Neuronal stem cell (in vitro differentiated cells): ENCODE measurements around the gene KAZN.

Source experiments
- DNase-seq: peaks from one replicate; pipeline ENCODE4 v3.0.0-alpha.2; 2013; ENCODE audit warnings: low spot score
- H2AFZ ChIP-seq: one replicate; pipeline ENCODE4 v1.6.1; 2013; ENCODE audit warnings: mild to moderate bottlenecking, low read length, inconsistent platforms
- H2AK5ac ChIP-seq: 2 replicates; pipeline ENCODE4 v1.6.1; 2013; ENCODE audit warnings: low read depth, mild to moderate bottlenecking, inconsistent platforms, low read length, moderate library complexity, mixed read lengths
- H2BK120ac ChIP-seq: 2 replicates; pipeline ENCODE4 v1.6.1; 2013; ENCODE audit warnings: low read depth, mild to moderate bottlenecking, inconsistent platforms, low read length, moderate library complexity, mixed read lengths
- H2BK12ac ChIP-seq: one replicate; pipeline ENCODE4 v1.6.1; 2013; ENCODE audit warnings: low read length, inconsistent platforms
- H2BK15ac ChIP-seq: 2 replicates; pipeline ENCODE4 v1.6.1; 2013; ENCODE audit warnings: mild to moderate bottlenecking, low read length, inconsistent platforms, mixed read lengths
- H2BK5ac ChIP-seq: one replicate; pipeline ENCODE4 v1.6.1; 2013; ENCODE audit warnings: inconsistent platforms, mild to moderate bottlenecking, low read length, moderate library complexity
- H3K14ac ChIP-seq: one replicate; pipeline ENCODE4 v1.6.1; 2013; ENCODE audit warnings: low read length, inconsistent platforms
- H3K18ac ChIP-seq: 2 replicates; pipeline ENCODE4 v1.6.1; 2013; ENCODE audit warnings: low read length, inconsistent platforms
- H3K23ac ChIP-seq: 2 replicates; pipeline ENCODE4 v1.6.1; 2013; ENCODE audit warnings: low read depth, mild to moderate bottlenecking, mixed read lengths, low read length, inconsistent platforms; ENCODE audit not compliant: poor library complexity
- H3K27ac ChIP-seq: replicated peaks from 3 replicates; pipeline ENCODE4 v1.5.1; 2013; ENCODE audit warnings: low read length, inconsistent platforms
- H3K27me3 ChIP-seq, 3 experiments: 2 replicates each; pipeline ENCODE4 v1.6.1; 2013; ENCODE audit warnings: low read length in 3 of 3, mild to moderate bottlenecking in 2 of 3, inconsistent platforms in 1 of 3, low read depth in 1 of 3, mixed read lengths in 1 of 3, moderate library complexity in 1 of 3; ENCODE audit not compliant: control insufficient read depth in 3 of 3, insufficient read depth in 3 of 3
- H3K36me3 ChIP-seq, 2 donors: replicated peaks in 1 of 2; 2 replicates each; pipeline ENCODE4 v1.6.1; 2013; ENCODE audit warnings: low read length in 2 of 2; ENCODE audit not compliant: control insufficient read depth in 2 of 2, insufficient read depth in 2 of 2
- H3K4ac ChIP-seq: 2 replicates; pipeline ENCODE4 v1.6.1; 2013; ENCODE audit warnings: inconsistent platforms, mild to moderate bottlenecking, low read length, moderate library complexity
- H3K4me1 ChIP-seq, 2 donors: 1 replicate in 1 of 2; 2 replicates in 1 of 2; pipeline ENCODE4 v1.6.1; 2013; ENCODE audit warnings: low read length in 2 of 2, low read depth in 1 of 2; ENCODE audit not compliant: control insufficient read depth in 2 of 2, insufficient read depth in 1 of 2
- H3K4me2 ChIP-seq: one replicate; pipeline ENCODE4 v1.6.1; 2013; ENCODE audit warnings: mild to moderate bottlenecking, low read length, inconsistent platforms; ENCODE audit not compliant: insufficient read depth, poor library complexity, severe bottlenecking
- H3K4me3 ChIP-seq, 2 donors: 2 replicates each; pipeline ENCODE4 v1.5.1; 2013; ENCODE audit warnings: low read length in 2 of 2, mild to moderate bottlenecking in 2 of 2, inconsistent platforms in 1 of 2, moderate library complexity in 1 of 2
- H3K79me1 ChIP-seq: one replicate; pipeline ENCODE4 v1.6.1; 2013; ENCODE audit warnings: low read depth, mild to moderate bottlenecking, inconsistent platforms, low read length, moderate library complexity
- H3K9ac ChIP-seq: one replicate; pipeline ENCODE4 v1.6.1; 2013; ENCODE audit warnings: mild to moderate bottlenecking, low read depth, low read length, inconsistent platforms; ENCODE audit not compliant: poor library complexity
- H3K9me3 ChIP-seq, 2 donors: replicated peaks in 1 of 2; 2 replicates each; pipeline versions ENCODE3 to v1.6.1; 2013; ENCODE audit warnings: low read length in 2 of 2, mild to moderate bottlenecking in 2 of 2, inconsistent platforms in 1 of 2, low read depth in 1 of 2, mixed read lengths in 1 of 2, moderate library complexity in 1 of 2; ENCODE audit not compliant: control insufficient read depth in 2 of 2, insufficient read depth in 1 of 2
- H4K8ac ChIP-seq: one replicate; pipeline ENCODE4 v1.6.1; 2013; ENCODE audit warnings: low read depth, mild to moderate bottlenecking, inconsistent platforms, low read length, moderate library complexity
- H4K91ac ChIP-seq: one replicate; pipeline ENCODE4 v1.6.1; 2013; ENCODE audit warnings: low read length, low read depth, mild to moderate bottlenecking, inconsistent platforms; ENCODE audit not compliant: poor library complexity
- WGBS, 2 donors: extraction: QIAGEN DNeasy Blood & Tissue Kit; methylation state at CpG; one replicate each; pipeline ENCODE4 v1.1.7; 2013; ENCODE audit warnings: missing lambda C conversion rate in 2 of 2, mixed read lengths in 1 of 2; ENCODE audit not compliant: insufficient read length in 2 of 2, insufficient replicate concordance in 1 of 2; ENCODE audit errors: extremely low coverage in 2 of 2; 5-methylcytosine and 5-hydroxymethylcytosine counted together

Gene KAZN

GRCh38 chr1:15016526-15016925, 418.0 kb downstream of the KAZN start:
- Histone ChIP-seq H2BK120ac (no peak overlapping the region), H2AFZ (no peak overlapping the region), H3K4me2 (no peak overlapping the region), H3K9me3 (no peaks in the 10 kb centered on the region), H3K14ac (no peak overlapping the region), H2BK12ac (no peak overlapping the region), H3K23ac (no peak overlapping the region), H3K27me3 (no peaks in the 10 kb centered on the region), H4K8ac (no peak overlapping the region), H3K4me3 (no peak overlapping the region), H3K18ac (no peak overlapping the region), H2BK15ac (no peak overlapping the region), H4K91ac (no peak overlapping the region), H3K36me3 (peaks cover 0 to 4% of the 10 kb centered on the region in 2 donors), H3K4ac (no peak overlapping the region), H2BK5ac (no peak overlapping the region), H2AK5ac (no peak overlapping the region), H3K27ac (no peak overlapping the region), H3K79me1 (peaks cover 2% of the 10 kb centered on the region), H3K9ac (no peak overlapping the region), H3K4me1 (peaks cover 0 to 5% of the 10 kb centered on the region in 2 donors)
- no peak for DNase-seq
- no CpG with 5 or more reads among the region's 10 CpGs for WGBS, 2 donors

GRCh38 chr1:15017120-15017519, 418.6 kb downstream of the KAZN start:
- Histone ChIP-seq H2BK120ac (no peak overlapping the region), H3K79me1 (peaks cover 2% of the 10 kb centered on the region), H3K27ac (no peak overlapping the region), H3K9me3 (no peaks in the 10 kb centered on the region), H3K9ac (no peak overlapping the region), H3K23ac (no peak overlapping the region), H3K18ac (no peak overlapping the region), H3K14ac (no peak overlapping the region), H2AFZ (no peak overlapping the region), H3K4ac (no peak overlapping the region), H3K27me3 (no peaks in the 10 kb centered on the region), H3K36me3 (peaks cover 0 to 4% of the 10 kb centered on the region in 2 donors), H2BK12ac (no peak overlapping the region), H3K4me3 (no peak overlapping the region), H4K91ac (no peak overlapping the region), H3K4me1 (peaks cover 0 to 2% of the 10 kb centered on the region in 2 donors), H3K4me2 (no peak overlapping the region), H2BK5ac (no peak overlapping the region), H2BK15ac (no peak overlapping the region), H4K8ac (no peak overlapping the region), H2AK5ac (no peak overlapping the region)
- WGBS, 2 donors = no CpG with 5 or more reads among the region's 7 CpGs
- no peak for DNase-seq

- no peak overlapping the region for H3K4me3 ChIP-seq
- H3K4me1 ChIP-seq = peaks cover 0 to 8% of the 10 kb centered on the region in 2 donors
- no peak overlapping the region for H3K4ac ChIP-seq
- no peak overlapping the region for H2BK120ac ChIP-seq
- no peak overlapping the region for H4K91ac ChIP-seq
- H3K27ac ChIP-seq = no peak overlapping the region
- no peak overlapping the region for H3K4me2 ChIP-seq
- peaks cover 0 to 4% of the 10 kb centered on the region in 2 donors for H3K36me3 ChIP-seq
- no peak overlapping the region for H2AK5ac ChIP-seq
- H2BK5ac ChIP-seq = no peak overlapping the region
- H3K18ac ChIP-seq = no peak overlapping the region
- no peak overlapping the region for H3K9ac ChIP-seq
- H3K14ac ChIP-seq = no peak overlapping the region
- no peaks in the 10 kb centered on the region for H3K79me1 ChIP-seq
- H3K23ac ChIP-seq = no peak overlapping the region
- no CpG with 5 or more reads among the region's 4 CpGs for WGBS, 2 donors
- no peak overlapping the region for H2AFZ ChIP-seq
- no peak overlapping the region for H2BK15ac ChIP-seq
- no peak overlapping the region for H4K8ac ChIP-seq
- DNase-seq = no peak
- H3K27me3 ChIP-seq = no peaks in the 10 kb centered on the region
- H2BK12ac ChIP-seq = no peak overlapping the region
- H3K9me3 ChIP-seq = no peaks in the 10 kb centered on the region
These were observed 420.3 kb downstream of the KAZN start for GRCh38 chr1:15018767-15019166.

- Histone ChIP-seq H3K18ac (no peak overlapping the region), H3K23ac (no peak overlapping the region), H4K8ac (no peak overlapping the region), H3K4me3 (no peak overlapping the region), H3K9ac (no peak overlapping the region), H2BK120ac (no peak overlapping the region), H3K27me3 (no peaks in the 10 kb centered on the region), H3K4ac (no peak overlapping the region), H4K91ac (no peak overlapping the region), H3K36me3 (peaks cover 0 to 4% of the 10 kb centered on the region in 2 donors), H3K4me1 (peaks cover 0 to 8% of the 10 kb centered on the region in 2 donors), H3K14ac (peak overlapping the region; percentile 60), H2BK5ac (no peak overlapping the region), H2AK5ac (no peak overlapping the region), H3K27ac (no peak overlapping the region), H2AFZ (no peak overlapping the region), H3K79me1 (no peaks in the 10 kb centered on the region), H3K9me3 (no peaks in the 10 kb centered on the region), H2BK12ac (no peak overlapping the region), H3K4me2 (no peak overlapping the region), H2BK15ac (no peak overlapping the region)
- no peak for DNase-seq
- no CpG with 5 or more reads among the region's 18 CpGs for WGBS, 2 donors
These were observed 422.7 kb downstream of the KAZN start for GRCh38 chr1:15020943-15021745.
